GM18870 (cell line): Measurements from ENCODE around the gene USP25.

Source experiments
- ATAC-seq: cut with Tn5 transposase; IDR thresholded peaks from one replicate; pipeline ENCODE4 v1.9.1; 2021; ENCODE audit warnings: moderate library complexity; ENCODE audit not compliant: unreplicated experiment

The USP25 gene, protein sequence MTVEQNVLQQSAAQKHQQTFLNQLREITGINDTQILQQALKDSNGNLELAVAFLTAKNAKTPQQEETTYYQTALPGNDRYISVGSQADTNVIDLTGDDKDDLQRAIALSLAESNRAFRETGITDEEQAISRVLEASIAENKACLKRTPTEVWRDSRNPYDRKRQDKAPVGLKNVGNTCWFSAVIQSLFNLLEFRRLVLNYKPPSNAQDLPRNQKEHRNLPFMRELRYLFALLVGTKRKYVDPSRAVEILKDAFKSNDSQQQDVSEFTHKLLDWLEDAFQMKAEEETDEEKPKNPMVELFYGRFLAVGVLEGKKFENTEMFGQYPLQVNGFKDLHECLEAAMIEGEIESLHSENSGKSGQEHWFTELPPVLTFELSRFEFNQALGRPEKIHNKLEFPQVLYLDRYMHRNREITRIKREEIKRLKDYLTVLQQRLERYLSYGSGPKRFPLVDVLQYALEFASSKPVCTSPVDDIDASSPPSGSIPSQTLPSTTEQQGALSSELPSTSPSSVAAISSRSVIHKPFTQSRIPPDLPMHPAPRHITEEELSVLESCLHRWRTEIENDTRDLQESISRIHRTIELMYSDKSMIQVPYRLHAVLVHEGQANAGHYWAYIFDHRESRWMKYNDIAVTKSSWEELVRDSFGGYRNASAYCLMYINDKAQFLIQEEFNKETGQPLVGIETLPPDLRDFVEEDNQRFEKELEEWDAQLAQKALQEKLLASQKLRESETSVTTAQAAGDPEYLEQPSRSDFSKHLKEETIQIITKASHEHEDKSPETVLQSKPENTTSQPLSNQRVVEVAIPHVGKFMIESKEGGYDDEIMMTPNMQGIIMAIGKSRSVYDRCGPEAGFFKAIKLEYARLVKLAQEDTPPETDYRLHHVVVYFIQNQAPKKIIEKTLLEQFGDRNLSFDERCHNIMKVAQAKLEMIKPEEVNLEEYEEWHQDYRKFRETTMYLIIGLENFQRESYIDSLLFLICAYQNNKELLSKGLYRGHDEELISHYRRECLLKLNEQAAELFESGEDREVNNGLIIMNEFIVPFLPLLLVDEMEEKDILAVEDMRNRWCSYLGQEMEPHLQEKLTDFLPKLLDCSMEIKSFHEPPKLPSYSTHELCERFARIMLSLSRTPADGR

DNA sequence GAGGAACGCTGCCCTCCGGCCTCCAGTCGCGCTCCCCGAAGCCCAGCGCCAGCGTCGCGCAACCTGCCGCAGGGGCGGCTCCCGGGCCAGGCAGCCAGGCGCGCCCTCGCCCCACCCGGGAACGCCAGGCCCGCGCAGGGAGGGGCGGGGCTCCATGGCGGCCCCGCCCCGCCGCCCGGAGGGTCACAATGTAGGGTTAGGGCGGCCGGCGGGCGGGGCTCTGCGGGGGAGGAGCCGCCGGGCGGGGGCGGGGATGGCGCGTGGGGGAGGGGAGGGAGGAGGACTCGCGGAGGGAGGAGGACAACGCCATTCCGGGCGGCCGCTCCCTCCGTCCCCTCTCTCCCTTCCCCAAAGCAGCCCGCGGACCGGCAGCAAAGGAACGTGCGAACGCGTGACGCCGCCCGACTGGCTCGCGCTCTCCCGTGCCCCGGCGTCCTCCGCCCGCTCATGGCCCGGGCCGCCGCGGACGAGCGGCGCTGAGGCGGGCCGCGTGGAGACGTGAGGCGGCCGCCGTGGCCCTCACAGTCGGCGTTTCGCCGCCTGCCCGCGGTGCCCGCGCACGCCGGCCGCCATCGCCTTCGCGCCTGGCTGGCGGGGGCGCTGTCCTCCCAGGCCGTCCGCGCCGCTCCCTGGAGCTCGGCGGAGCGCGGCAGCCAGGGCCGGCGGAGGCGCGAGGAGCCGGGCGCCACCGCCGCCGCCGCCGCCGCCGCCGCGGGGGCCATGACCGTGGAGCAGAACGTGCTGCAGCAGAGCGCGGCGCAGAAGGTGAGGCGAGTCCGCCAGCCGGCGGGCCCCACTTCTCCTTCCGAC, at the start of gene USP25:
Gene USP25, plus strand, starts transcription at position 309 of the 810 bp plus-strand sequence. Its CDS starts 412 bp downstream, at position 721.
- peak; percentile 30 for ATAC-seq

DNA sequence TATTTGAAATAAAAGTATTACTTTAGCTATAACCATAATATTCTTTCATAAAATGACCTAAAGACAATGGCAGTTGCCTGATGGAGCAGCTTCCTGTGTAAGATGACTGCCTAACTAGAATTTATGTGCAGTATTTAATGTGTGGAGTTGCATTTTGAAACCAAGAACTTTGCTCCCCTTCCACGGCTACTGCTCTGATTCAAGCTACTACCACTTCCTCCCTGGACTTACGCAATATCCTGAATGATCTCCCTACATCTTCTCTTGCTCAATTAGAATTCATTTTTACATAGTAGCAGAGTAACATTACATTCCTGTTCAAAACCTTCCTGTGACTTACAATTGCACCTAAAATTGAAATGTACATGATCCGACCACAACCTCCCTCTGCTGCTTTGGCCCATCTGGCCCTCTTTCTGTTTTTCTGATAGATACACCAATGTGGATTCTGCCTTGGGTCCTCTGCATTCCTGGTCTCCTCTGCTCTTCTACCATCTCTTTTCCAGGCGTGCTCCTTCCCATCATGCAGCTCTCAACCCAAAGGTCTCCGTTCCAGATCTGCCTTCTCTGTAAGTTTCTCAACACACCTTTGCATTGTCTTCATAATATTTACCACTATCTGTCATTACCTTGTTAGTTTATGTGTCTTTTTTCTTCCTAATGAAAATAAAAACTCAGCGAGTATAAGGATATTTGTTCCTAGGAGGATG, 47.4 kb upstream of the USP25 start:
- no peak for ATAC-seq

DNA sequence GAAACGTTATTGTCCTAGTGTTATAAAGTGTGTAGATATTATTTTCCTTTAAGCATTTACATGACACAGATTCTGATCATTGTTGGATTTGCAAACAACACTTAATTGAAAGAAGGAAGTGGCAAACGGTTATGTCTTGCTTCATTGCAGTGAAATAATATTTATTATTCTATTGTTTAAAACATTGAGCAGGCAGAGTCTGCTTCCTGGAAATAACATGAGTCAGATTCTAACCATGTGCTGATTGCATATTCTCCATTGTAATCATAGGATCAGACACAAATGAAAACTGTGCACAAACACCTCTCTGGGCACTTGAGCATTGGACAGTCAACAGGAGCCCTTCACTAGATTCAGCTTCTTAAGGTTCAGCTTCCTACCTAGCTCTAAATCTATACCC, 46.8 kb upstream of the USP25 start:
- no peak for ATAC-seq

DNA sequence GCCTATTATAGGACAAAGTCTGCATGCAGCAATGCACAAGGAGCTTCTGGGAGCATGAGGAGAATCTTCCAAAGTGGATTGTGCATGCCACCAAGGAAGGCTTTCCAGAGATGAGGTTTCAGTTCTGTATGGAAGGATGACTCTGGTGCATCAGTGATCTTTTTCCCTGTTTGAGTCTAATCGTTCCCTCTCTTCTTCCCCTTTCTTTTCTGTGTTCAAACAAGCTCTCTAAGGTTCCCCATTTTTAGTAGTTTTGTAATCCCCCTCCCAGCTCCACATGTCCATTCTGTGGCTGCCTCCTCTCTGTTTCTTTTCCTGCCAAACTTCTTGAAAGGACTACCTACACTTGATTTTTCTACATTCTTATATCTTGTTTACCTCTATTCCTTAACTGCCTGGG, 43.3 kb upstream of the USP25 start:
- ATAC-seq = no peak

DNA sequence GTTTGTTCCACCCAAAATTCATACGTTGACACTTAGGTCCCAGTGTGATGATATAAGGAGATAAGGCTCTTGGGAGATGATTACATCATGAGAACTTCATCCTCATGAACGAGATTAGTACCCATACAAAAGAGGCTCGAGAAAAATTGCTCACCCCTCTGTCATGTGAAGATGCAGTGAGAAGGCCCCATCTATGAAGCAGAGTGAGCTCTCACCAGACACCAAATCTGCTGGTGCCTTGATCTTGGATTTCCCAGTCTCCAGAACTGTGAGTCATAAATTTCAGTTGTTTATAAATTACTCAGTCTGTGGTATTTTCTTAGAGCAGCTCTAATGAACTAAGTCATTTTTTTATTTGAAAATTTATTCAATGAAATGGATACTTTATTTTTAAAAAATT, 42.6 kb upstream of the USP25 start:
- no peak for ATAC-seq

DNA sequence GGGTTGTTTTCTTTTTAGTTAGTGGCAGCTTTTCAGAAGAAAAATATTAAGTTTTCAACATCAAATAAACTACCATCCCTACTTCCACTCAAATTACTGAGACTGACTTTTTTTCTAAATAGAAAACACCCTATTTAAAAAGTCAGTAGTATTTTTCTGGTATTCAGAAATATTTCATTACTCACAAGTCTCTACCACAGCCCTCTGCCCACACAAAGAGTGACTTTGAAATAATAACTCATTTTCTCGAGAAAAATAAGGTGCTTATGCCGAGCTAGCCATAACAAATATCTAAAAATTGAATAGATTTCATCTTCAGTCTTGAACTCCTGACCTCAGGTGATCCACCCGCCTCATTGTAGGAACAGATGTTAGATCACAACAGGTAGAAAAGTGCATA, 41.8 kb upstream of the USP25 start:
- ATAC-seq = no peak

DNA sequence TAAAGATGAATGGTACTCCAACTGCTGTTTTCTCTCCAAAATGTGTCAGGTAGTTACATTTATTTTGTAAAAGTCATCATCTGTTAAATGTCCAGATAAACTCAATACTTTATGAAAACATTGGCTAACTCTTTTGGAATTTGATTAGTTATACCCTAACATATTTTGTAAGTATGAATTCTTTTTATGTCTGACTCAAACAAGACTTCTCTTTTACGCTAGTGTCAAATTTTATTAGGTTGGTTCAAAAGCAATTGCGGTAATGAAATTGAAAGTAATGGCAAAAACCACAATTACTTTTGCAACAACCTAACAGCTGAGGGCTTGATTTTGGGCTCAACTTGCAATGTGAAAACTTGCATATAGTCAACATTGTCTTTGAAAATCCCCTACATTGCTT, 41.0 kb upstream of the USP25 start:
- no peak for ATAC-seq

DNA sequence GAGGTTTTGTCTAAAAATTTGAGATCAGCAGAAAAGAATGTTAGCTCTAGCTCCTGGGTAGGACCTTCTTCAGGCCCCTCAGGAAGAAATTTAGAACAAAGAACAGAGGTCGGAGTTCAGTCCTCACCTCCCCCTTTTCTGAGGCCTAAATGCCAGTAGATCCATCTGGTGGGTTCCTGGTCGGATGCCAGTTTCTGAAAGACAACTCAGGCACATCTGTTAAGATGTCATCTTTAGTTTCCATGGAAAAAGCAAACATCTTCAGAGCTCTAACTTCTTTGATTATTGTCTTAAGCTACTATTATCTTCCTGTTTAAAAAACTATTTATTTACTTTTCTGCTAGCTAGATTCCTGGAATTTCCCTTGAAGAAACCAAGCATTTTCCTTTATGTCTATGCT, 37.1 kb upstream of the USP25 start:
- ATAC-seq = no peak

DNA sequence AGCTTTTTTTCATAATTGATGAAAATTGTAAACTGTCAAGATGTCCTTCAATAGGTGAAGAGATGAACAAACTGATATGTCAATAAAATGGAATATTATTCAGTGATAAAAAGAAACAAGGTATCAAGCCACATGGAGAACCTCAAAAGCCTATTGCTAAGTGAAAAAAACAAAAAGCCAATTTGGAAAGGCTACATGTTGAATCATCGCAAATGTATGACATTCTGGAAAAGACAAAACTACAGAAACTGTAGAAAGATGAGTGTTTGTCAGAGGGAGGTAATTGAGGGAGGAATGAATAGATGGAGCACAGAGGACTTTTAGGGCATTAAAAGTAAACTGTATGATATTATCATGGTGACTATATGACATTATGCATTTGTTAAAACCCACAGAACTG, 34.5 kb upstream of the USP25 start:
- ATAC-seq = no peak

- no peak for ATAC-seq
Measured at GRCh38 chr21:15701830-15702229, 28.0 kb upstream of the USP25 start.

DNA sequence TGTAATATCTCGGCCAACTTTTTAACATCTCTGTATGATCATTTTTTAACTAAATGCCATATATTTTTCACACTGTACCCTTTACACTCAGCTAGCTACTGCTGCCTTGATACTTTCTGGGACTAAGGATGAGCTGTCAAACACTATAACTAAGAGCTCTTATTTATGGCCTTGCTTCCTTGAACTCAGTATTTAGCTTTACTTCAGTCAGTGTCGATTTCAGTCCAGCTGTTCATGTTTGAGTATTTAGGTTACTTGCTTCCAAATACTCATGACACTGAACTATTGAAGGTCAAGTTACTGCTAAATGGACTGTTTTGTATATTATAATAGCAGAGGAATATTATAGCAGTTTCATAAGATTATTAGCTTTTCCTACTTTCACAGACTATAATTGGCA, 25.9 kb upstream of the USP25 start:
- no peak for ATAC-seq

- no peak for ATAC-seq
Measured at GRCh38 chr21:15706696-15707095, 23.1 kb upstream of the USP25 start.

GRCh38 chr21:15713412-15713811, 16.4 kb upstream of the USP25 start:
- ATAC-seq = no peak

- no peak for ATAC-seq
Measured at GRCh38 chr21:15718711-15719110, 11.1 kb upstream of the USP25 start.

- ATAC-seq = no peak
Measured at GRCh38 chr21:15719976-15720375, 9.8 kb upstream of the USP25 start.

- ATAC-seq = no peak
Measured at GRCh38 chr21:15722591-15723324, 7.0 kb upstream of the USP25 start.

GRCh38 chr21:15725949-15726348, 3.8 kb upstream of the USP25 start:
- no peak for ATAC-seq

DNA sequence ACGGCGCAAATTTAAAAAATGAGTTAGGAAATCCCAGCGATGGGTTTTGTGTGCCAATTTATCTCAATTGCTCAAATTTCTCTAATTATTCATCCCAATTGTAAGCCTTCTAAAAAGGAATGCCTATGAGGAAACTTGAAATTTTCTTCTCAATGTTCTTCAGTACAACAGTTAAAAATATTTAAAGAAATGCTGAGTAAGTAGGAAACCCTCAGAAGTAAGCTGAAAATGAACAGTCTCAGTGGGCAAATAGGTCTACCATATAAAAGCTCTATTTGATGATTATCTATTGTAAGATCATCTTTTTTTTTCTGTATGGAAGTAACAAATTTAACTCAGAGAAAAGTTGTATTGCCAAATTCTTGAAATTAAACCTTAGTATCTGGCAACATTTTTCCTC, 1.7 kb upstream of the USP25 start:
- no peak for ATAC-seq

DNA sequence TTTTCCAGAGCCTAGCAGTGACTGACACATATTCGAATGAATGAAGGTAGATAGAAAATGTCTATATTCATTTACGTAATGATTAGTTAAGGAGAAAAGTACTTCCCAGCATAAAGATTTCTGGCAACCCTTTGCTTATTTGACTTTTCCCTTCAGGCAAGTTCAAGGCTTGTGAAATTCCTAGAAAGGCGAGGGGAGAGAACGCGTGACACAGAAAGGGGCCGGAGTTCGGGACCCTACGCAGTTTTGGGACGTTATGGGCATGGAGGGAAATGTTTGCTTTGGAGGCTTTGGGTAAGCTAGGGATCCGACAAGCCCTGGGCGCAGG, 472 bp upstream of the USP25 start:
- no peak for ATAC-seq
